Epidermal melanocyte (primary cell): ENCODE data around the gene HLA-DOB.
"Not testable (repeated sequence)": the region's sequence is repeated elsewhere in the genome, so short reads cannot be mapped to it uniquely, and the experiment has no call there.

Source experiments
- DNase-seq: peaks from one replicate; pipeline ENCODE4 v3.0.0; 2011; ENCODE audit warnings: low spot score; ENCODE audit not compliant: insufficient read length

HLA-DOB gene

DNA sequence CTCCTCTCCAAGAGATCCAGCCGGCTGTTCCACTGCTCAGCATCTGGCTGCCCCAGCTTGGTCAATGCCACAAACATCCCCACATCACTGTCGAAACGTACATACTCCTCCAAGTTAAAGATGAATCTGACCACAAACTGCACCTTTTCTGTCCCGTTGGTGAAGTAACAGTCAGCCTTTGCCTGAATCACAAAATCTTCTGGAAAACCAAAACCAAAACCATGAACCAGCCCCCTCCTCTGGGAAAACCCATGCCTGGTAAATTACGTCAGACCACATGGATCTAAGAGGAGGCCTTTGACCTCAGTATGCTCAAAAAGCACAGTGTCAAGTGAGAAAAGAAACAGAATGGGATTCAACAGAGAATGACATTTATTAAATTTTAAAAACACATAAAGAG is 1.7 kb downstream of the HLA-DOB start:
- no peak for DNase-seq

DNA sequence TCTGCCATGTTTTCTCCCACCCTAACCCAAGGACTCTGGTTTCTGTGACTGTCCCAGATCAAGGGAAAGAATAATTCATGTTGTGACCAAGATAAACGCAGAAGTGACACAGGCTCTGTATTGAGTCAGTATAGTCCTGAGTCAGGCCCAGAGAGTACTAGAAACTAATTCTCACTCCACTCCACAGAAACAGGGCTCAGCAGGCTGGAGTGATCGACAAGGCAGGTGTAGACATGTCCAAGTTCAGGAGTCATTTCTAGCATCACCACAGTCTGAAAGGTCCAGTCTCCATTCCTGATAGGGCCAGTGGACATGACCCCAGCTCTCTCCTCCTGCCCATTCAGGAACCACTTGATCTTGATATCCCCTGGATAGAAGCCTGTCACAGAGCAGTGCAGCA is 2.7 kb downstream of the HLA-DOB start:
- no peak for DNase-seq

DNA sequence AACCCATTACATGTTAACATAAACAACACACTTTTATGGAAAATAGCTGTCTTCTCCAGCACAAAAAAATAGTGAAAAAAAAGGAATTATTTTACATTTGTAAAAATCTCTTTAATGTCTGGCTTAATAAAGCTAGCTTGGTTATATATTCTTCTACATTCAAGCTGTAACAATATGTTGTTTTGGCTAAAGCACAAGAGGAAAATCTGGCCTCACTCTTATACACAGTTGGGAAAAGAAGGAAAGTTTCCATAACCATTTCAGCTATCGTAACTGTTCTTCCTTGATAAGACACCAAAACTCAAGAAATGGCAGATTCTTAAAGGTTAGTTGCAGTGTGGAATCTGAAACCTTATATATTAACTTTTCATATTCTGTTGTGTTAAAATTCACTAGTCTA is 7.6 kb downstream of the HLA-DOB start:
- no peak for DNase-seq

DNA sequence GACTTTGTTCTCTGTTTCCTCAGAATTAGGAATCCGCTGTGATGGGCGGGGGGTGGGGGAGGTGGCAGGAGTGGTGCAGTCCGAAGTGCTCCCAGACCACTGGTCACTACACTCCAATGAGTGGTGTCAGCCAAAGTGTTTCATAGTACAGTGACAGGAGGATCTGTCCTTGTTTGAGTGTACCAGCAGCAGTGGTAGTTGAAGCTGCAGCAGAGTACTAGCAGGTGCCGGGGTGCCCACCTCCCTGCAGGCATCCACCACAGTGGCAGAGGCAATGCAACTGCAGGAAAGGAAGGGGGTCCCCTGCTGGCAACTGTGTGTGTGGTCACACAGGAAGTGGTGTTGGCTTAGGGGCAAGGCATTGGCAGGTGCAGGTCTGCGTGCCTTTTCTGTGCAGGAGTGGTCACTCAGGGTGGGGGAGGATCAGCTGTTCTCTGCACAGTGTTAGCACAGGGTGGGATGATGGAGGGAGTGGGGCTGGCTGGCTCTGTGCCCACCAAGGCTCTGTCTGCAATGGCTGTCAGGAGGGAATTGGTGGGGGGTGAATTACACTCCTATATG is 9.7 kb downstream of the HLA-DOB start:
- no peak for DNase-seq

DNA sequence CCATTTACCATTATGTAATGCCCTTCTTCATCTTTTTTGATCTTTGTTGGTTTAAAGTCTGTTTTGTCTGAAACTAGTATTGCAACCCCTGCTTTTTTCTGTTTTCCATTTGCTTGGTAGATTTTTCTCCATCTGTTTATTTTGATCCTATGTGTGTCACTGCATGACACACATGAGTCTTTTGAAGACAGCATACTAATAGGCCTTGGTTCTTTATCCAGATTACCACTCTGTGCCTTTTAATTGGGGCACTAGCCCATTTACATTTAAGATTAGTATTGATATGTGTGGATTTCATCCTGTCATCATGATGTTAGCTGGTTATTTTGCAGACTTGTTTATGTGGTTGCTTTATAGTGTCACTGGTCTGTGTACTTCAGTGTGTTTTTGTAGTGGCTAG is 11.4 kb downstream of the HLA-DOB start:
- not testable (repeated sequence) for DNase-seq

DNA sequence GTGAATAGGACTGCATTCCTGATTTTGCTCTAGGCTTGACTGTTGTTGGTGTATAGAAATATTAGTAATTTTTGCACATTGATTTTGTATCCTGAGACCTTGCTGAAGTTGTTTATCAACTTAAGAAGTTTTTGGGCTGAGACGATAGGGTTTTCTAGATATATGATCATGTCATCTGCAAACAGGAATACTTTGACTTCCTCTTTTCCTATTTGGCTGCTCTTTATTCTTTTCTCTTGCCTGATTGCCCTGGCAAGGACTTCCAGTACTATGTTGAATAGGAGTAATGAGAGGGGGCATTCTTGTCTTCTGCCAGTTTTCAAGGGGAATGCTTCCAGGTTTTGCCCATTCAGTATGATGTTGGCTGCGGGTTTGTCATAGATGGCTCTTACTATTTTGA is 13.4 kb downstream of the HLA-DOB start:
- no peak for DNase-seq

DNA sequence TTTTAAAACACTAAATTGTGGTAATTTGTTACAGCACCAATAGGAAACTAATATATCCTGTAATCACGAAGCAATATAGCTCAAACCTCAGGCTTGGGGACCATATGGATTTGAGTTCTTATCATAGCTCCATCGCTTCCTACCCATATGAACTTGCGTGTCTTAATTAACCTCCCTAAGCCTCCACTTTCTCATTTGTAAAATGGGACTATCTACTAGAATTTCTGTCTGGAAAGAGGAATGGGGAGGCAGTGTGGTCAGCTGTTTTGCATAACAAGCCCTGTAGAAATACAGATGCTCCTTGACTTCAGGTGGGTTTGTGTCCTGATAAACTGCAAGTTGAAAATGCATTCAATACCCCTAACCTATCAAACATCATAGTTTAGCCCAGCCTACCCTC is 17.1 kb downstream of the HLA-DOB start:
- DNase-seq: no peak

DNA sequence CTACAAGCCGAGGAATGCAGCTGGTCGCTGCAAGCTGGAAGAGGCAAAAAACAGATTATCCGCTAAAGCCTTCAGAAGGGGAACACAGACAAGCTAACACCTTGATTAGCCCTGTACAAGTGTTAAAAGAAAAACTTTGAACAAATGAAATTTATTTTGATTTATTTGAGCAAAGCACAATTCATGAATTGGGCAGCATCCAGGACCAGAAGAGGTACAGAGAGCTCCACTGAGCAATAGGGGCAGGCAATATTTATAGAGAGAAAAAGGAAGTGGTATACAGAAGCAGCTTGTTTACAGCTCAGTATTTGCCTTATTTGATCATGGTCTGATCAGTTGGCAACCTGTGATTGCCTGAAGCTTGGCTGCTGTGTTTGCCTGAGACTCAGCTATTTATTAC is 17.6 kb downstream of the HLA-DOB start:
- no peak for DNase-seq

DNA sequence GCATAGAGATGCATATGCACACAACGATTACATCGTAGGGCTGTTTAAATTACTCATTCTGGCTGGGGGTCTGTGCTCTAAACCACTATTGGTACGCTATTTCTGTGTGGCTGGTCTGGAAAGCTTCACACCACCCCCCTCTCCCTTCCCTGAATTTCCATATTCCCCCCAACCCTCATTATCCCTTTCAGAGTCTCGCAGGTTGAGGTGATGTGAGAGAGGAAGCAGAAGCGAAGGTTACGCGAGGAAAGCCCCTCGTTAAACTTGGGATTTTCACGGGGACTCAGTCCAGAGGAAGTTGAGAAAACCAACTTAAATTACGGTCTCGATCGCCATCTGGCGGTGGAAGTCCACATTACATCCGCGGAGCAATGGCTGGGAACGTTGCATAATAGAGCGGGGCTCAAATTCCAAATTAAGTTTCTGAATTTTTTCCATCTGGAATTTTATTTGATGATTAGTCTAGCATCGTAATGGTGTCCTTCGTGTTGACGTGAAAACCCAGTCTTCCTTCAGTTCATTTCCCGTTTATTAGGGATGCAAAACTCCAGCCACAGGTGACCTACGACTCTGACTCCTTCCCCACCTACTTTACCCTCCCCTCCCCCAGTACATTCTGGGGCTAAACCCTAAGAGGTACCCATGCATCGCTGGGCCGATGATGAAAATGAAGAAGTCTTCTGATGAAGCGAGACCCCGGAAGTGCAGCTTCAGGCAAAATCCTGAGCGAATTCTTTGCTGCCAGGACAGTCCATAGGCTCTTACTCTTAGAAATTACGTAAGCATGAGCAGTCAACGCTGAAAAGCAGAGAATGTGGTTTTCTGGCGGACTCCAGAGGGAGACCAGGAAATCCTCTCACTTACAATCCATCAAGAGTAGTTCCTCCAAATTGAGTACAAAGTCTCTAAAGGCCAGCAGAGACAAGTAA is 19.7 kb downstream of the HLA-DOB start:
- DNase-seq: peak; percentile 67

DNA sequence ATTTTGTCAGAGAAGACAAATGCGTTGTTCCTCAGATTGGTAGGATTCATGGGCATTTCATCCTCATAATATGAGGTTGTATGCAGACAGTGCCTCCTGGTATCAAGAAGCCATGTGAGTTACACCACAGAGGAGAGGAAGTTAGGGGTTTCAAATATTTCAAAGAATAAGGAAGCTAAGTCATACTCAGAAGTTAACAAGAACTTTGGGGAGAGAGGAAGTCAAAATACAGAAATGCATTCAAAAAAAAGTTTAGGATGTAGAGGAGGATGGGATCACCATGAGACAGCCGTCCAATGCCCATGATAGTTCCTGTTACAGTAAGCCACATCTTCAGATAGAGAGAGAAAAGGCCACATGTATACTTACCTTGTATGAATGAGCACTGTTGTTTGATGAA is 22.3 kb downstream of the HLA-DOB start:
- DNase-seq: no peak

DNA sequence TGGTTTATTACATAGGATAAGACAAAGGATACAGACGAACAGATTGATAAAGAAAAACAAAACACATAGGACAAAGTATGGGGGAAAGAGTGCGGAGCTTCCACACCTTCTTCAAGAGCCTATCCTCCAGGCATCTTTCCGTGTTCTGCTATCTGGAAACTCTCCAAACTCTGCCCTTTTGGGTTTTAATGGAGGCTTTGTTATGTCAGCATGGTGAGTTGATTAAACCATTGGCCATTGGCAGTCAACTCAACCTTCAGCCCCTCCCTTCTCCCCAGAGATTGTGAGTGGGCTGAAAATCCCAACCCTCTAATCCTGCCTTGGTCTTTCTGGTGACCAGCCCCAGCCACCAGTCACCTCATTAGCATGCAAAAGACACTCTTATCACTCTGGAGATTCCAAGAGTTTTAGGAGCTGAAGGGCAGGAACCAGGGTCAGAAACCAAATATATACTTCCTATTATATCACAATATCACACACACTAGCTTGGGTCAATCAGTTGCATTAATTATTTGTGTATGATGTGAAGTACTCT is 23.8 kb downstream of the HLA-DOB start:
- no peak for DNase-seq

DNA sequence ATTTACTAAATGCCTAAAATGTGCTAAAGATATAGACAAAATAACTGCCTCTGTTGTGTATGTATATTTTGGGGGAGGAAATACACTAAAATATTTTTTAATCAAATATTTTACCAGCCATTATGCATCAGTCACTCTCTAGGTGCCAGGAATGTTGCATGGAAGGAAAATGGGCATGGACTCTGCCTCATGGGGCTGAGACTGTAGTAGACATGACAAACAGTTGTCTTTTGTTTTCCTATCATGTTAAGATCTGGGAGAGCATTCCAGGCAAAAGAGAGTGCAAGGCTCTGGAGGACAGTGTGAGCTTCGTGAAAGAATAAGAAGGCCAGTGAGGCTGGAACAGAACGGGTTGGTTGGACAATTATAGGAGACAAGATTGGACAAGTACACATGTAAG is 26.5 kb downstream of the HLA-DOB start:
- no peak for DNase-seq

DNA sequence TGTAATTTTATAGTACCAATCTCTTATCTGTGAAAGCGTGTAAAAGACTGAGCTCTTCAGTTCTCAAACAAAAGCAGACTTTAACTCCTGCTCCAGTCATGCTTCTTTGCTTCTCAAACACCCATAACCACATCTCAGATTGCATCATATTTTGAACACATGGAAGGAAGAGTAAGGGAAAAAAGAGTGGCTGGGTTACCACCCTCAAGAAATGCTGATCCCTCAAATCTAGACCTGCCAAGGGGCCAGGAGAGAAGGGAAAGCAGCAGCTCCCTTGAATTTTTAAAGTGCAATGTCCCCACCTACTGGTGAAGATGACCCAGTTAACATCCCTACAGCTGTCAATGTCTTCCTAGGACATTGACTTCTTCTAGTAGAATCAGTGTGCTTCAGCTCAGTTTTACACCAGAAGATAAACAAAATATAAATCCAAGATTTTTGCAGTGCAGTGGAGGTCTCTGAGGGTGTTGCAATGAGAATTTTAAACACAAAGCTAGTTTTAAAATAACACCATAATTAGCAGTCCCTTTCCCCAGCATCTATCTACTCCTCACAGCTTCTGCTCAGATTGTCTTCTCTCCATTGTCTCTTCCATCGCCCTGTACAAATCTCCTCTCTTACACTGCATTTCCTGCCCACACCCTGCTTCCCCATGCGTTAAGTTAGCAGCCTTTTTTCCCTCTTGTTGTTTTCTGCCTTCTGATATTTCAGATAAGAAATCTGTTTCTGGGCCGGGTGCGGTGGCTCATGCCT is 30.8 kb downstream of the HLA-DOB start:
- DNase-seq: peak; percentile 38

DNA sequence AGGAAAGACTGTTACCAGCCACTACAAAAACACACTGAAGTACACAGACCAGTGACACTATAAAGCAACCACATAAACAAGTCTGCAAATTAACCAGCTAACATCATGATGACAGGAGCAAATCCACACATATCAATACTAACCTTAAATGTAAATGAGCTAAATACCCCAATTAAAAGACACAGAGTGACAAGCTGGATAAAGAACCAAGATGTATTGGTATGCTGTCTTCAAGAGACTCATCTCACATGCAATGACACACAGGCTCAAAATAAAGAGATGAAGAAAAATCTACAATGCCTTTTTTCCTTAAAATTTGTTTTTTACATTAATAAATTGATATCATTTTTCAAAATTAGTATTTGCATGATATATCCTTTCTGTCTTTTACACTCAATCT is 33.9 kb downstream of the HLA-DOB start:
- DNase-seq: not testable (repeated sequence)

DNA sequence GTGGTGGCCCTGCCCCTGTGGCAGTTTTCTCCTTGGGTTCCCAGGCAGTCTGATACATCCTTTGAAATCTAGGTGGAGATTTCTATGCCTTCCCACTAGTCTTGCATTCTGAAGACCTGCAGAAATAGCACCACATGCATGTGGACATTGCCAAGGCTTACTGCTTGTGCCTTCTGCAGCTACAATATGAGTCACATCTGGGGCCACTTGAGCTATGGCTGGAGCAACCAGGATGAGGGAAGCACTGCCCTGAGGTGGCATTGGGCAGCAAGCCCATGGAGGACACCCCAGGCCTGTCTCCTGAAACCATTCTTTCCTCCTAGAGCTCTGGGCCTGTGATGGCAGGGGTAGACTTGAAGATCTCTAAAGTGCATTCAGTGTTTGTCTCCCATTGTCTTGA is 37.8 kb downstream of the HLA-DOB start:
- no peak for DNase-seq

DNA sequence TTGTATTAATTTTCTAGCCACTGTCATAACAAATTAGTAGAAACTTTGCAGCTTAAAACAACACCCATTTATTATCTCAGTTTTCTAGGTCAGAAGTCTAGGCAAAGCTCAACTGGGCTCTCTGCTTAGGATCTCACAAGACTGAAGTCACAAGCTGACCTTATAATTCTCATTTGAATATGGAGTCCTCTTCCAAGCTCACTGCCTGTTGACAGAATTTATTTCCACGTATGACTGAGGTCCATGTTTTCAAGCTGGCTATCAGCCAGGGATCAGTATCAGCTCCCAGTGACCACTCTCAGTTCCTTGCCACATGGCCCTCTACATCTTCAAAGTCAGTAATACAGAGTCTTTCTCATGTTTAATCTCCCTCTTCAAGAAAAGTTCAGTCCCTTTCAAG is 41.7 kb downstream of the HLA-DOB start:
- DNase-seq: no peak

DNA sequence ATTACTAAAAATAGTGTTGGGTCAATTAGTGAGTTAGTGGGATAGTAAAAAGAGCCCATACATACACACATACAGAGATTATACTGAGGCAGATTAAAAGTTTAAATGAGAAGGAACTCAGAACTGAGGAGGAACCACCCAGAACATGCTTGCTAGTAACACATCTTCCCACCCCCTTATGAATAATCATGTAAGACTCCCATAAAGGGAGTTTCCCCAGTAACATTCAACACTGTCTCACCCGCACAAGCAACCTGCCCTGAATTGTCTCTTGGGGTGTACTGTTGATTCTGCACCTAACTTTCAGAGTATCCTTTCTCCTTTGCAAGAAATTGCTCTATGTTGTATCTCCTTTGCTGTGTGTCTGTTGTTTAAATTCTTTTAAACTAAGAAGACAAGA is 42.4 kb downstream of the HLA-DOB start:
- DNase-seq: no peak

DNA sequence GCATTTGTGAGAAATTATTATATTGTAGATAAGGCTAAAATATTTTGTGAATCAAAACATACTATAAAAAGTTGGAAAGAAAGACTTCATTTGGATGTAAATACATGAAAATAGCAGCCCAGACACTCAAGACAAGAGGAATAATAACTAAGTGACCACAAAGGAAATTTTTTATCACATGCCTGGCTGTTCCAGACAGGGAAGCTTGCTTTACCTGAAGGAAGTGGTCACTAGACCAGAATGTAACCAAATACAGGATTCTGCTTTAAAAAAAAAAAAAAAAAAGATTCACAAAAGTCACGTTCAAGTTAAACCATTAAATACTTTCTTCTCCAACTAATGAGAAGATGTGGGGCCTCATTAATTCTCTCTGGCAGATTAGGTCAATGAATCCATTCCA is 44.1 kb downstream of the HLA-DOB start:
- DNase-seq: no peak

DNA sequence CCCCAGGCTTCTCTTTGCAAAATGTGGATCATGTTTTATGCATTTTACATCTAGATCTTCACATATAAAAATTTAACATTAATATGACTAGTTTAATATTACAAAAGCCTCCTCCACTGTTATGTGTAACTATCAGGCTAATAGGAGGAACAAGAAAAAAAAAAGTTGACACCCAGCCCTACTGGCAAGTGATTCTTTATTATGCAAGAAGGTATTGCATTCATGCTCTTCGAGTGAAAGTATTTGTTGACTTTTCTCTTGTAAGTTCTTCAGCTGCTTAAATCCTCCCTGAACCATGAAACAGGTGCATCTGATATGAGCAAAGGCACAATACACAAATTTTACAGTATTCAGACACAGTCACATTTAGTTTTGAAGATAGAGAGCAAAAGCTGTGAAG is 52.8 kb downstream of the HLA-DOB start:
- DNase-seq: no peak

DNA sequence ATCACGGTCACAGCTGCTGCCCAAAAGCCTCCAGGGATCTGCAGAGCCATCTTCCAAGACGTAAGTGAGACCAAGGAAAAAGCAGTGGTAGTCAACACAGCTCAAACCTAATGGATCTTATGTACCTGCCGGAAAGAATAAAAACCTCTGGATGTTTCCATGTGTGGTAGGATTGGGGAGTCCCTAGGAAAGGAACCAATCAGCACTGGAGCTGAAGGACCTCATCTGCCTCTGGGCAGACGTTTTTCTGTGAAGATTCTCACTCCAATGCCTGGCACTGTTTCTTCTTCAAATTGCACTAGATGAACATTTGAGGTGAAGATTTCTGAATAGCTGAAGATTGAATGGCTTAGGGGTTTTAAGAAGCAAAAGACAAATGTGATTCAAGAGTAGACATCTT is 53.4 kb downstream of the HLA-DOB start, which contains the start of gene HLA-DQB2:
Gene HLA-DQB2 (minus strand): TSS at position 112 of the 400 bp plus-strand sequence. CDS start 62 bp downstream, at position 50.
- DNase-seq: no peak
